ENCODE data around the gene MICOS13.

The MICOS13 gene

GRCh38 chr19:5684694-5685430 is 4.5 kb upstream of the MICOS13 start:
- no peak for DNase-seq (ENCODE audit: low spot score)
- TF ChIP-seq CTCF (IDR thresholded peaks at IDR 0.05; ENCODE audit: borderline replicate concordance, control extremely low read depth, extremely low read depth, insufficient read depth, missing control alignments) = no peak
- in situ Hi-C loops (cut with MboI; ENCODE audit: low sequenced_read_pairs, unreplicated experiment) = no loop called here

- DNase-seq (ENCODE audit: low spot score) = no peak
- in situ Hi-C loops (cut with MboI; ENCODE audit: low sequenced_read_pairs, unreplicated experiment) = no loop called here
- no peak for TF ChIP-seq CTCF (IDR thresholded peaks at IDR 0.05; ENCODE audit: borderline replicate concordance, control extremely low read depth, extremely low read depth, insufficient read depth, missing control alignments)
These were observed 3.0 kb upstream of the MICOS13 start for GRCh38 chr19:5683177-5683886.

- in situ Hi-C loops (cut with MboI; ENCODE audit: low sequenced_read_pairs, unreplicated experiment) = no loop called here
- no peak for TF ChIP-seq CTCF (IDR thresholded peaks at IDR 0.05; ENCODE audit: borderline replicate concordance, control extremely low read depth, extremely low read depth, insufficient read depth, missing control alignments)
- DNase-seq (ENCODE audit: low spot score) = no peak
These were observed 1.8 kb upstream of the MICOS13 start for GRCh38 chr19:5682107-5682482.

GRCh38 chr19:5681391-5682106 is 1.2 kb upstream of the MICOS13 start:
- in situ Hi-C loops (cut with MboI; ENCODE audit: low sequenced_read_pairs, unreplicated experiment) = no loop called here
- no peak for DNase-seq (ENCODE audit: low spot score)
- no peak for TF ChIP-seq CTCF (IDR thresholded peaks at IDR 0.05; ENCODE audit: borderline replicate concordance, control extremely low read depth, extremely low read depth, insufficient read depth, missing control alignments)

GRCh38 chr19:5680084-5680436 is 256 bp downstream of the MICOS13 start:
- no peak for DNase-seq (ENCODE audit: low spot score)
- no peak for TF ChIP-seq CTCF (IDR thresholded peaks at IDR 0.05; ENCODE audit: borderline replicate concordance, control extremely low read depth, extremely low read depth, insufficient read depth, missing control alignments)
- in situ Hi-C loops (cut with MboI; ENCODE audit: low sequenced_read_pairs, unreplicated experiment) = no loop called here

GRCh38 chr19:5679289-5680083 is 830 bp downstream of the MICOS13 start:
- no peak for TF ChIP-seq CTCF (IDR thresholded peaks at IDR 0.05; ENCODE audit: borderline replicate concordance, control extremely low read depth, extremely low read depth, insufficient read depth, missing control alignments)
- DNase-seq (ENCODE audit: low spot score) = no peak
- in situ Hi-C loops (cut with MboI; ENCODE audit: low sequenced_read_pairs, unreplicated experiment) = no loop called here
